H1 (cell line): Measurements from ENCODE around the gene TBX15. TPM values are rescaled to one million over a fixed set of nuclear protein-coding genes. Genes with fewer than 3 reads are reported as not detected.

Source experiments
- CTCF ChIA-PET: fragments of 300-600 bp; sonication (Branson Sonifier 250); formaldehyde crosslinking; loops from one replicate; lab custom pipeline; 2021; ENCODE audit not compliant: partially characterized antibody; lab: Charles Lee
- POLR2A ChIA-PET: fragments of 300-600 bp; sonication (Branson Sonifier 250); formaldehyde crosslinking; loops from one replicate; lab custom pipeline; 2021; ENCODE audit warnings: inconsistent platforms; ENCODE audit not compliant: partially characterized antibody; lab: Charles Lee
- DNase-seq, 2 experiments: peaks; one replicate each; pipeline versions ENCODE4 v3.0.0 to v3.0.0-alpha.2; 2010 to 2022; ENCODE audit warnings: low spot score in 2 of 2, low read depth in 1 of 2, mixed read lengths in 1 of 2
- FAIRE-seq: peaks from 2 replicates; lab custom pipeline; 2011; peaks lifted over from hg19 to GRCh38; lab: Jason Lieb, UNC
- H2AFZ ChIP-seq: 2 replicates; pipeline ENCODE4 v1.8.1; 2012; ENCODE audit warnings: low read length, inconsistent platforms
- H2AK5ac ChIP-seq: 2 replicates; pipeline ENCODE4 v1.6.1; 2013; ENCODE audit warnings: low read depth, low read length
- H2BK120ac ChIP-seq: replicated peaks from 2 replicates; pipeline ENCODE3; 2013; ENCODE audit warnings: low read depth, low read length, inconsistent platforms
- H2BK12ac ChIP-seq: 2 replicates; pipeline ENCODE4 v1.6.1; 2013; ENCODE audit warnings: low read depth, low read length
- H2BK15ac ChIP-seq: 2 replicates; pipeline ENCODE4 v1.6.1; 2013; ENCODE audit warnings: low read length
- H2BK20ac ChIP-seq: 2 replicates; pipeline ENCODE4 v1.6.1; 2013; ENCODE audit warnings: low read length
- H2BK5ac ChIP-seq: 2 replicates; pipeline ENCODE4 v1.6.1; 2013; ENCODE audit warnings: low read depth, low read length
- H3K14ac ChIP-seq: 2 replicates; pipeline ENCODE4 v1.6.1; 2013; ENCODE audit warnings: inconsistent platforms; ENCODE audit not compliant: insufficient read length
- H3K18ac ChIP-seq: 2 replicates; pipeline ENCODE4 v1.6.1; 2013; ENCODE audit warnings: low read length; ENCODE audit errors: extremely low read depth
- H3K23ac ChIP-seq: 2 replicates; pipeline ENCODE4 v1.6.1; 2013; ENCODE audit warnings: inconsistent platforms; ENCODE audit not compliant: insufficient read length
- H3K23me2 ChIP-seq: 2 replicates; pipeline ENCODE4 v1.6.1; 2013; ENCODE audit warnings: low read depth, low read length
- H3K27ac ChIP-seq: 2 replicates; pipeline ENCODE4 v1.6.1; 2011; ENCODE audit warnings: low read depth, low read length, inconsistent platforms
- H3K27me3 ChIP-seq, 4 experiments: replicated peaks in 1 of 4; 1 replicate in 1 of 4; 2 replicates in 3 of 4; pipeline versions ENCODE4 v1.6.1 to v1.8.1; 2011 to 2013; ENCODE audit warnings: low read length in 3 of 4, mild to moderate bottlenecking in 3 of 4, inconsistent platforms in 2 of 4, mixed read lengths in 2 of 4, moderate library complexity in 1 of 4; ENCODE audit not compliant: control insufficient read depth in 3 of 4, insufficient read depth in 3 of 4; ENCODE audit errors: extremely low read depth in 1 of 4
- H3K36me3 ChIP-seq, 4 experiments: 2 replicates each; pipeline versions ENCODE4 v1.6.1 to v1.8.1; 2011 to 2013; ENCODE audit warnings: mild to moderate bottlenecking in 4 of 4, low read length in 3 of 4, moderate library complexity in 2 of 4, control low read depth in 1 of 4, inconsistent platforms in 1 of 4; ENCODE audit not compliant: insufficient read depth in 4 of 4, control insufficient read depth in 2 of 4
- H3K4ac ChIP-seq: replicated peaks from 2 replicates; pipeline ENCODE3; 2013; ENCODE audit warnings: low read length, low read depth, mixed read lengths, inconsistent platforms; ENCODE audit not compliant: insufficient read length
- H3K4me1 ChIP-seq, 4 experiments: replicated peaks in 1 of 4; 1 replicate in 1 of 4; 2 replicates in 3 of 4; pipeline versions ENCODE4 v1.6.1 to v1.8.1; 2011 to 2013; ENCODE audit warnings: low read length in 3 of 4, inconsistent platforms in 2 of 4, mixed read lengths in 1 of 4; ENCODE audit not compliant: insufficient read depth in 4 of 4, control insufficient read depth in 3 of 4
- H3K4me2 ChIP-seq, 2 experiments: 2 replicates each; pipeline versions ENCODE4 v1.6.1 to v1.8.1; 2011 to 2013; ENCODE audit warnings: low read depth in 2 of 2, low read length in 2 of 2, control low read depth in 1 of 2, inconsistent platforms in 1 of 2, mild to moderate bottlenecking in 1 of 2; ENCODE audit not compliant: insufficient read depth in 1 of 2
- H3K4me3 ChIP-seq, 4 experiments: fragments of 200-600, 300-600 bp in 1 of 4; sonication (generic), shearing (Covaris generic), sonication (Bioruptor Twin) in 1 of 4; 2 replicates each; pipeline versions ENCODE4 v1.5.1 to v1.8.1; 2011 to 2016; ENCODE audit warnings: low read length in 4 of 4, low read depth in 3 of 4, control low read depth in 2 of 4, inconsistent platforms in 2 of 4, mild to moderate bottlenecking in 2 of 4, mixed read lengths in 1 of 4, moderate library complexity in 1 of 4; ENCODE audit not compliant: insufficient read depth in 2 of 4; ENCODE audit errors: extremely low read depth in 1 of 4
- H3K56ac ChIP-seq: replicated peaks from 2 replicates; pipeline ENCODE3; 2013; ENCODE audit warnings: low read depth, mild to moderate bottlenecking, mixed read lengths, low read length, inconsistent platforms; ENCODE audit not compliant: insufficient read length
- H3K79me1 ChIP-seq: 2 replicates; pipeline ENCODE4 v1.6.1; 2013; ENCODE audit warnings: low read depth, low read length, control low read depth
- H3K79me2 ChIP-seq, 2 experiments: 2 replicates each; pipeline versions ENCODE4 v1.6.1 to v1.8.1; 2012 to 2013; ENCODE audit warnings: low read length in 2 of 2, mild to moderate bottlenecking in 2 of 2, inconsistent platforms in 1 of 2; ENCODE audit not compliant: insufficient read depth in 2 of 2, control insufficient read depth in 1 of 2
- H3K9ac ChIP-seq, 4 experiments: replicated peaks in 1 of 4; 1 replicate in 1 of 4; 2 replicates in 3 of 4; pipeline versions ENCODE4 v1.6.1 to v1.8.1; 2011 to 2013; ENCODE audit warnings: low read depth in 3 of 4, low read length in 3 of 4, control low read depth in 2 of 4, mild to moderate bottlenecking in 2 of 4, moderate library complexity in 2 of 4, inconsistent platforms in 1 of 4; ENCODE audit errors: extremely low read depth in 1 of 4
- H3K9me3 ChIP-seq, 2 experiments: 2 replicates each; pipeline versions ENCODE4 v1.6.1 to v1.8.1; 2012 to 2013; ENCODE audit warnings: mild to moderate bottlenecking in 2 of 2, moderate library complexity in 2 of 2, control low read depth in 1 of 2, inconsistent platforms in 1 of 2, low read depth in 1 of 2, low read length in 1 of 2, mixed read lengths in 1 of 2; ENCODE audit not compliant: insufficient read depth in 2 of 2
- H4K20me1 ChIP-seq, 2 experiments: replicated peaks in 1 of 2; 2 replicates each; pipeline versions ENCODE3 to v1.8.1; 2011 to 2013; ENCODE audit warnings: inconsistent platforms in 2 of 2, low read length in 2 of 2, mild to moderate bottlenecking in 1 of 2; ENCODE audit not compliant: insufficient read depth in 2 of 2, control insufficient read depth in 1 of 2
- H4K5ac ChIP-seq: 2 replicates; pipeline ENCODE4 v1.6.1; 2013; ENCODE audit warnings: low read length, low read depth, mixed read lengths, inconsistent platforms; ENCODE audit not compliant: insufficient read length
- H4K8ac ChIP-seq: 2 replicates; pipeline ENCODE4 v1.8.0; 2013; ENCODE audit warnings: mild to moderate bottlenecking, moderate library complexity, low read length, inconsistent platforms; ENCODE audit not compliant: insufficient read depth; ENCODE audit errors: extremely low read depth
- H4K91ac ChIP-seq: replicated peaks from 2 replicates; pipeline ENCODE3; 2013; ENCODE audit warnings: low read length, mixed read lengths, inconsistent platforms; ENCODE audit not compliant: insufficient read length
- RAD21 ChIP-seq, 2 experiments: IDR thresholded peaks in 1 of 2; conservative IDR thresholded peaks in 1 of 2; 2 replicates each; pipeline ENCODE4 v1.6.1; 2011; ENCODE audit warnings: low read depth in 2 of 2, low read length in 2 of 2, improper control_type of control experiment in 1 of 2, inconsistent platforms in 1 of 2, mild to moderate bottlenecking in 1 of 2, moderate library complexity in 1 of 2
- SUZ12 ChIP-seq: fragments of 200-600 bp; sonication (generic); IDR thresholded peaks from 2 replicates; pipeline ENCODE4 v1.6.1; 2012; ENCODE audit warnings: mild to moderate bottlenecking, inconsistent platforms, low read length, moderate library complexity, mixed read lengths
- polyA plus RNA-seq, 7 experiments: library from polyadenylated mRNA; depleted of rRNA in 3 of 7; stranded (reverse) in 5 of 7; unstranded in 2 of 7; fragments of >200 nt in 5 of 7; fragments of 200-250 nt in 2 of 7; gene quantifications; 1 replicate in 5 of 7; 2 replicates in 1 of 7; 4 replicates in 1 of 7; pipeline versions ENCODE4 v1.2.1 to v1.2.3, GENCODE V29; 2011 to 2013; ENCODE audit warnings: missing spikeins in 2 of 7, mixed read lengths in 2 of 7
- total RNA-seq: library from RNA; stranded (reverse); fragmentation: NEBNext Ultra II Directional; extraction: Animal tissue kit (Norgen Biotek cat#: 25700); gene quantifications from 2 replicates; pipeline ENCODE4 v1.2.1, GENCODE V29; 2021

The TBX15 gene
- total and polyA plus RNA-seq, 2 of the 8 experiments (the other 6 are each of a cell fraction or from before 2014, with no cell fraction given), result 0.14 to 0.24 TPM

DNA sequence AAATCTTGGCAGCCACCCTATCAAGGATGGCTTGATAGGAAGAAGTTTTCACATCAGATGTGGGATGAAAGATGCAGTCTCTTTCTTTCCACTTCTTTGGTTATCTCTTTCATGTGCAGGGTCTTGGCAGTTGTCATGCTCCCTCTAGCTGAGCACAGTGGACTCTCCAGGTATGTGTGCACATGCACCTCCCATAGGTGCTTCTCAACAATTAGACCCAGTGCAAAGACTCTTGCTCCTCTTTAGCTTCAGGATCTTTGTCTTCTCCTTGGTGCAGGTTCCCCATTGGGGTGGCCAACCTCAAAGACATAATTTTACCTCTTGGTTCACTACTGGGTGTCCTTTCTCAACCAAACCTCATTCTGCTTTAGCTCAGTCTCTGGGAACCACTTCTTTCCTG is 80.7 kb downstream of the TBX15 start:
- no peak overlapping the region for H2BK20ac ChIP-seq
- TF ChIP-seq SUZ12, result no peak
- 0 out of 4 replicates have a peak, but pooled peaks of 1 of the 2 experiments have one; percentile 2 for TF ChIP-seq RAD21 (IDR thresholded peaks at IDR 0.05 in 1 of 2, conservative IDR thresholded peaks at IDR 0.05 in 1 of 2; ENCODE audit: low read depth in 2 of 2, low read length in 2 of 2)
- TF ChIP-seq, all 59 proteins: peak for 1
- H3K4ac ChIP-seq, result no peak overlapping the region
- no peak overlapping the region for H3K23ac ChIP-seq
- no peak overlapping the region for H2BK12ac ChIP-seq
- POLR2A ChIA-PET, result no interaction called here
- no peak overlapping the region for H2BK15ac ChIP-seq
- H3K79me1 ChIP-seq, result no peaks in the 10 kb centered on the region
- H4K20me1 ChIP-seq, result no peaks in the 10 kb centered on the region
- H3K9me3 ChIP-seq, result no peaks in the 10 kb centered on the region
- FAIRE-seq, result no peak
- H3K4me2 ChIP-seq, result no peak overlapping the region
- CTCF ChIA-PET, result interaction anchor here (0.9 to 1.4 kb wide), 5 partner anchors 9 to 80 kb away, joined by 3 to 4 read pairs (median 4); no protein-coding TSS in a partner anchor
- H2BK5ac ChIP-seq, result no peak overlapping the region
- H3K56ac ChIP-seq, result no peak overlapping the region
- no peak overlapping the region for H3K9ac ChIP-seq
- H3K4me1 ChIP-seq, result no peaks in the 10 kb centered on the region
- no peaks in the 10 kb centered on the region for H3K36me3 ChIP-seq
- no peak overlapping the region for H3K14ac ChIP-seq
- no peaks in the 10 kb centered on the region for H3K79me2 ChIP-seq
- H4K91ac ChIP-seq, result no peak overlapping the region
- peaks cover 3% of the 10 kb centered on the region; the same call in 1 of the 2 replicates for H3K23me2 ChIP-seq
- H2AFZ ChIP-seq, result no peak overlapping the region
- DNase-seq, result no peak
- no peak overlapping the region for H3K18ac ChIP-seq
- H3K27me3 ChIP-seq, result no peaks in the 10 kb centered on the region
- H2BK120ac ChIP-seq, result no peak overlapping the region
- H4K5ac ChIP-seq, result no peak overlapping the region
- H3K4me3 ChIP-seq, result no peak overlapping the region
- H2AK5ac ChIP-seq, result no peak overlapping the region
- no peak overlapping the region for H3K27ac ChIP-seq
- H4K8ac ChIP-seq, result no peak overlapping the region
